H54 (cell line): Measurements from ENCODE around the gene NPIPB8.
"Not testable (repeated sequence)": the region's sequence is repeated elsewhere in the genome, so short reads cannot be mapped to it uniquely, and the experiment has no call there.

Source experiments
- DNase-seq: peaks from one replicate; pipeline ENCODE4 v3.0.0; 2011; ENCODE audit warnings: low spot score, mixed read lengths; ENCODE audit not compliant: insufficient read length
- FAIRE-seq: peaks from 3 replicates; lab custom pipeline; 2011; peaks lifted over from hg19 to GRCh38; lab: Jason Lieb, UNC

The NPIPB8 gene

GRCh38 chr16:28701384-28701783 lies 63.5 kb downstream of the NPIPB8 start:
- FAIRE-seq, DNase-seq: not testable (repeated sequence)

DNA sequence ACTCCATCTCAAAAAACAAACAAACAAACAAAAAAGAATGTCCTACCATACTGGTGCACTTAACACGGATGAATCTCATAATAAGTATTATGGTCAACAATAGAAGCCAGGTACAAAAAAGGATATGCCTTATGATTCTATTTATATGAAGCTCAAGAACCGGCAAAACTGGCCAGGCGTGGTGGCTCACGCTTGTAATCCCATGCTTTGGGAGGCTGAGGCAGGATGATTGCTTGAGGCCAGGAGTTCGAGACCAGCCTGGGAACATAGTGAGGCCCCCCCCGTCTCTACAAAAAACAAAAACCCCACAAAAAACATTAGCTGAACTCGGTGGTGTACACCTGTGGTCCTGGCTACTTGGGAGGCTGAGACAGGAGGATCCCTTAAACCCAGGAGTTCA lies 66.4 kb downstream of the NPIPB8 start:
- FAIRE-seq, DNase-seq: not testable (repeated sequence)
